HepG2 (cell line): ENCODE measurements around the gene SLC25A47. TPM values are rescaled to one million over a fixed set of nuclear protein-coding genes. Genes with fewer than 3 reads are reported as not detected.

ENCODE experiments used
- BHLHE40 ChIP-seq: IDR thresholded peaks from 2 replicates; pipeline ENCODE4 v1.6.1; 2011; ENCODE audit warnings: low read length, improper control_type of control experiment
- E2F1 ChIP-seq: sonication (generic); formaldehyde crosslinking; IDR thresholded peaks from 2 replicates; pipeline ENCODE4 v1.5.0; 2020; ENCODE audit warnings: missing genetic modification reagents
- ETS1 ChIP-seq: sonication (generic); formaldehyde crosslinking; IDR thresholded peaks from 2 replicates; pipeline ENCODE4 v1.4.0; 2020; ENCODE audit warnings: missing genetic modification reagents
- ETV6 ChIP-seq: sonication (generic); formaldehyde crosslinking; conservative IDR thresholded peaks from 2 replicates; pipeline ENCODE4 v1.4.0; 2020; ENCODE audit warnings: missing genetic modification reagents
- HES4 ChIP-seq: sonication (generic); formaldehyde crosslinking; IDR thresholded peaks from 2 replicates; pipeline ENCODE4 v1.9.0; 2021; ENCODE audit warnings: mild to moderate bottlenecking, missing genetic modification reagents, borderline replicate concordance
- MNT ChIP-seq: fragments of 450-650 bp; IDR thresholded peaks from 2 replicates; pipeline ENCODE4 v1.6.1; 2016
- SAFB2 ChIP-seq: sonication (generic); formaldehyde crosslinking; IDR thresholded peaks from 2 replicates; pipeline ENCODE4 v1.5.1; 2020; ENCODE audit warnings: missing genetic modification reagents, low read depth, mild to moderate bottlenecking, borderline replicate concordance
- SMARCC2 ChIP-seq: fragments of 450-650 bp; IDR thresholded peaks from 2 replicates; pipeline ENCODE4 v1.6.1; 2017; ENCODE audit warnings: antibody characterized with exemption, mild to moderate bottlenecking
- TAF15 ChIP-seq: fragments of 200-400 bp; formaldehyde crosslinking; IDR thresholded peaks from one replicate; pipeline ENCODE4 v1.6.1; 2018; ENCODE audit warnings: mild to moderate bottlenecking, low read depth, low read length; ENCODE audit not compliant: poor library complexity, severe bottlenecking
- ZBTB7A ChIP-seq: sonication (generic); formaldehyde crosslinking; IDR thresholded peaks from 2 replicates; pipeline ENCODE4 v1.8.0; 2022; ENCODE audit warnings: mild to moderate bottlenecking, missing genetic modification reagents
- ZBTB7B ChIP-seq: sonication (generic); formaldehyde crosslinking; IDR thresholded peaks from 2 replicates; pipeline ENCODE4 v1.4.0; 2020; ENCODE audit warnings: missing genetic modification reagents
- ZNF12 ChIP-seq: sonication (generic); formaldehyde crosslinking; IDR thresholded peaks from 2 replicates; pipeline ENCODE4 v1.5.0; 2020; ENCODE audit warnings: missing genetic modification reagents
- ZNF350 ChIP-seq: sonication (generic); formaldehyde crosslinking; IDR thresholded peaks from 2 replicates; pipeline ENCODE4 v1.4.0; 2020; ENCODE audit warnings: mild to moderate bottlenecking, low read depth, missing genetic modification reagents, borderline replicate concordance
- ZNF414 ChIP-seq: sonication (generic); formaldehyde crosslinking; IDR thresholded peaks from 2 replicates; pipeline ENCODE4 v1.5.0; 2020; ENCODE audit warnings: missing genetic modification reagents
- ZNF512 ChIP-seq: sonication (generic); formaldehyde crosslinking; IDR thresholded peaks from 2 replicates; pipeline ENCODE4 v1.4.0; 2020; ENCODE audit warnings: mild to moderate bottlenecking, missing genetic modification reagents
- ZNF577 ChIP-seq: sonication (generic); formaldehyde crosslinking; IDR thresholded peaks from 2 replicates; pipeline ENCODE4 v1.4.0; 2020; ENCODE audit warnings: mild to moderate bottlenecking, low read depth, missing genetic modification reagents, borderline replicate concordance
- polyA plus RNA-seq, 8 experiments: library from polyadenylated mRNA; depleted of rRNA in 3 of 8; stranded (reverse) in 7 of 8; unstranded in 1 of 8; fragments of >200 nt; fragmentation: Illumina TruSeq in 4 of 8; extraction: Trizol in 4 of 8; gene quantifications; 2 replicates each; pipeline versions ENCODE4 v1.2.1 to v1.2.3, GENCODE V29; 2011 to 2016; ENCODE audit warnings: low read depth in 4 of 8, missing spikeins in 1 of 8, mixed read lengths in 1 of 8; ENCODE audit not compliant: insufficient read depth in 1 of 8
- total RNA-seq, 5 experiments: library from RNA; depleted of rRNA; stranded (reverse); fragments of >200 nt; fragmentation: Illumina TruSeq; extraction: Trizol; gene quantifications; 2 replicates each; pipeline ENCODE4 v1.2.3, GENCODE V29; 2016; ENCODE audit warnings: low read depth in 1 of 5
- TF ChIP-seq, protein P1 (sequence below): sonication (generic); formaldehyde crosslinking; IDR thresholded peaks from 2 replicates; pipeline ENCODE4 v1.9.0; 2022; ENCODE audit warnings: missing genetic modification reagents, mild to moderate bottlenecking, borderline replicate concordance

SLC25A47 gene
- total and polyA plus RNA-seq, 2 of the 13 experiments (the other 11 are each of a cell fraction or from before 2014, with no cell fraction given): 1.0 to 1.7 TPM

GRCh38 chr14:100375963-100376735, 53.0 kb downstream of the SLC25A47 start, which contains the start of gene WDR25 (continued):
- TF ChIP-seq E2F1 (CRISPR knock-in tag): peak; percentile 62
- TF ChIP-seq ETV6 (CRISPR knock-in tag): peak; percentile 75
- TF ChIP-seq SMARCC2: no peak
- TF ChIP-seq ZNF350: peak; percentile 87
- peak; percentile 67 for TF ChIP-seq TAF15
- 0 out of 2 replicates have a peak, but pooled peaks have one; percentile 17 for TF ChIP-seq ZNF512 (CRISPR knock-in tag)
- no peak for TF ChIP-seq ZNF12 (CRISPR knock-in tag)
- no peak for TF ChIP-seq ZBTB7A (CRISPR knock-in tag)
- no peak; the same call in 1 of the 2 replicates for TF ChIP-seq ZNF577 (CRISPR knock-in tag)
- TF ChIP-seq, protein P1, sequence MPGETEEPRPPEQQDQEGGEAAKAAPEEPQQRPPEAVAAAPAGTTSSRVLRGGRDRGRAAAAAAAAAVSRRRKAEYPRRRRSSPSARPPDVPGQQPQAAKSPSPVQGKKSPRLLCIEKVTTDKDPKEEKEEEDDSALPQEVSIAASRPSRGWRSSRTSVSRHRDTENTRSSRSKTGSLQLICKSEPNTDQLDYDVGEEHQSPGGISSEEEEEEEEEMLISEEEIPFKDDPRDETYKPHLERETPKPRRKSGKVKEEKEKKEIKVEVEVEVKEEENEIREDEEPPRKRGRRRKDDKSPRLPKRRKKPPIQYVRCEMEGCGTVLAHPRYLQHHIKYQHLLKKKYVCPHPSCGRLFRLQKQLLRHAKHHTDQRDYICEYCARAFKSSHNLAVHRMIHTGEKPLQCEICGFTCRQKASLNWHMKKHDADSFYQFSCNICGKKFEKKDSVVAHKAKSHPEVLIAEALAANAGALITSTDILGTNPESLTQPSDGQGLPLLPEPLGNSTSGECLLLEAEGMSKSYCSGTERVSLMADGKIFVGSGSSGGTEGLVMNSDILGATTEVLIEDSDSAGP (CRISPR knock-in tag): peak; percentile 86; the same call in 1 of the 2 replicates
- TF ChIP-seq ZNF414 (CRISPR knock-in tag): no peak
- TF ChIP-seq ETS1 (CRISPR knock-in tag): no peak
- peak; percentile 98 for TF ChIP-seq BHLHE40
- no peak; the same call in 1 of the 2 replicates for TF ChIP-seq ZBTB7B (CRISPR knock-in tag)
- 0 out of 2 replicates have a peak, but pooled peaks have one; percentile 49 for TF ChIP-seq SAFB2 (CRISPR knock-in tag)
- peak; percentile 63; the same call in 1 of the 2 replicates for TF ChIP-seq MNT
- TF ChIP-seq HES4 (CRISPR knock-in tag): 0 out of 2 replicates have a peak, but pooled peaks have one; percentile 13
